Amniotic epithelial cell (primary cell): ENCODE results near the gene KIF15.
A peak's percentile ranks its signal among the peaks of the same experiment; 100 is the strongest.
"Not testable (repeated sequence)": the region's sequence is repeated elsewhere in the genome, so short reads cannot be mapped to it uniquely, and the experiment has no call there.

Experiments
- DNase-seq: peaks from one replicate; pipeline ENCODE4 v3.0.0-alpha.2; 2010; ENCODE audit warnings: low read depth

The KIF15 gene

GRCh38 chr3:44761424-44762169 is at the start of gene KIF15, which contains the start of gene KIAA1143:
Gene KIF15 (plus strand): TSS chr3:44761794. CDS start chr3:44761866, 72 bp downstream.
Gene KIAA1143 (minus strand): TSS chr3:44761619. CDS start chr3:44761602, 17 bp downstream.
- DNase-seq, result peak; percentile 91

- peak; percentile 91 for DNase-seq
These were observed 49.0 kb upstream of the KIF15 start, which contains the start of gene ZNF502 for GRCh38 chr3:44712455-44713075. Gene ZNF502 (plus strand): TSS chr3:44712660. CDS start chr3:44720262, 7,602 bp downstream.

GRCh38 chr3:44721231-44722102 is 40.1 kb upstream of the KIF15 start:
- peak; percentile 49 for DNase-seq

- no peak for DNase-seq
These were observed 39.5 kb upstream of the KIF15 start for GRCh38 chr3:44722103-44722401.

- DNase-seq, result peak; percentile 95
These were observed 32.1 kb upstream of the KIF15 start, which contains the start of gene ZNF501 for GRCh38 chr3:44729384-44729910. Gene ZNF501 (plus strand): TSS chr3:44729635. CDS start chr3:44734422, 4,787 bp downstream.

- DNase-seq, result no peak
These were observed 26.9 kb upstream of the KIF15 start for GRCh38 chr3:44734646-44735168.

GRCh38 chr3:44761101-44761423 is 532 bp upstream of the KIF15 start:
- peak; percentile 1 for DNase-seq

GRCh38 chr3:44762170-44762677 is 630 bp downstream of the KIF15 start:
- peak; percentile 17 for DNase-seq

- DNase-seq, result no peak
These were observed 1.1 kb downstream of the KIF15 start for GRCh38 chr3:44762690-44763089.

- DNase-seq, result no peak
These were observed 2.7 kb downstream of the KIF15 start for GRCh38 chr3:44764248-44764647.

GRCh38 chr3:44771424-44772098 is 10.0 kb downstream of the KIF15 start:
- no peak for DNase-seq

GRCh38 chr3:44772099-44772442 is 10.5 kb downstream of the KIF15 start:
- DNase-seq, result no peak

GRCh38 chr3:44782891-44783290 is 21.3 kb downstream of the KIF15 start:
- no peak for DNase-seq

- peak; percentile 28 for DNase-seq
These were observed 33.6 kb downstream of the KIF15 start for GRCh38 chr3:44795197-44795596.

GRCh38 chr3:44802011-44802410 is 40.4 kb downstream of the KIF15 start:
- peak; percentile 12 for DNase-seq

- DNase-seq, result no peak
These were observed 41.7 kb downstream of the KIF15 start for GRCh38 chr3:44803298-44803697.

GRCh38 chr3:44805960-44806359 is 44.4 kb downstream of the KIF15 start:
- DNase-seq, result no peak

- no peak for DNase-seq
These were observed 53.2 kb downstream of the KIF15 start for GRCh38 chr3:44814751-44815150.

- not testable (repeated sequence) for DNase-seq
These were observed 54.7 kb downstream of the KIF15 start for GRCh38 chr3:44816334-44816733.

GRCh38 chr3:44821206-44821605 is 59.6 kb downstream of the KIF15 start:
- DNase-seq, result not testable (repeated sequence)

- peak; percentile 84 for DNase-seq
These were observed 63.8 kb downstream of the KIF15 start for GRCh38 chr3:44825264-44825925.
